DND-41 (cell line): ENCODE measurements around the gene B4GALT5.

Experiments used
- ATAC-seq: fragments of 200-7000 bp; cut with Tn5 transposase; 3 replicates; pipeline ENCODE4 v1.9.1; 2021; ENCODE audit warnings: low read depth; ENCODE audit not compliant: insufficient read depth
- DNase-seq: peaks from one replicate; pipeline ENCODE4 v3.0.0-alpha.2; 2020
- H2AFZ ChIP-seq: 2 replicates; pipeline ENCODE4 v1.6.0; 2012; ENCODE audit warnings: low read depth, low read length
- H3K27ac ChIP-seq: 2 replicates; pipeline ENCODE4 v1.5.1; 2012; ENCODE audit warnings: low read length, inconsistent platforms
- H3K27me3 ChIP-seq: fragments of 200-600 bp; sonication (generic); 2 replicates; pipeline ENCODE4 v1.6.0; 2012; ENCODE audit warnings: low read length, mild to moderate bottlenecking, inconsistent platforms; ENCODE audit not compliant: insufficient read depth, poor library complexity
- H3K36me3 ChIP-seq: 2 replicates; pipeline ENCODE4 v1.5.1; 2012; ENCODE audit warnings: low read length, inconsistent platforms; ENCODE audit not compliant: insufficient read depth
- H3K4me1 ChIP-seq: 2 replicates; pipeline ENCODE4 v1.5.1; 2012; ENCODE audit warnings: mild to moderate bottlenecking, low read length; ENCODE audit not compliant: insufficient read depth
- H3K4me2 ChIP-seq: 2 replicates; pipeline ENCODE4 v1.6.0; 2012; ENCODE audit warnings: mild to moderate bottlenecking, moderate library complexity, low read length, inconsistent platforms; ENCODE audit not compliant: insufficient read depth
- H3K4me3 ChIP-seq, 2 experiments: fragments of 200-600 bp in 1 of 2; shearing (Covaris generic) in 1 of 2; 2 replicates each; pipeline ENCODE4 v1.5.1; 2012 to 2016; ENCODE audit warnings: inconsistent platforms in 2 of 2, low read length in 2 of 2, mild to moderate bottlenecking in 2 of 2, low read depth in 1 of 2, moderate library complexity in 1 of 2
- H3K79me2 ChIP-seq: 2 replicates; pipeline ENCODE4 v1.6.0; 2012; ENCODE audit warnings: low read length, inconsistent platforms; ENCODE audit not compliant: insufficient read depth
- H3K9ac ChIP-seq: 2 replicates; pipeline ENCODE4 v1.6.0; 2012; ENCODE audit warnings: low read depth, mild to moderate bottlenecking, inconsistent platforms, low read length, moderate library complexity
- H3K9me3 ChIP-seq: 2 replicates; pipeline ENCODE4 v1.5.1; 2012; ENCODE audit warnings: low read length, moderate library complexity, mild to moderate bottlenecking, inconsistent platforms; ENCODE audit not compliant: insufficient read depth, severe bottlenecking
- H4K20me1 ChIP-seq: 2 replicates; pipeline ENCODE4 v1.6.0; 2012; ENCODE audit warnings: low read length; ENCODE audit not compliant: insufficient read depth
- CTCF ChIP-seq: IDR thresholded peaks from 2 replicates; pipeline ENCODE4 v1.5.1; 2012; ENCODE audit warnings: borderline replicate concordance, low read length, moderate library complexity, mild to moderate bottlenecking; ENCODE audit not compliant: poor library complexity, severe bottlenecking; ENCODE audit errors: extremely low read depth
- EZH2 ChIP-seq: IDR thresholded peaks from 3 replicates; pipeline ENCODE4 v1.6.1; 2012; ENCODE audit warnings: borderline replicate concordance, low read depth, mild to moderate bottlenecking, moderate library complexity, low read length, inconsistent platforms; ENCODE audit not compliant: severe bottlenecking

B4GALT5 gene

GRCh38 chr20:49685161-49685601, 28.5 kb downstream of the B4GALT5 start:
- peak; percentile 70 for ATAC-seq
- Histone ChIP-seq H3K4me1 (no peaks in the 10 kb centered on the region), H3K27ac (no peak overlapping the region)

GRCh38 chr20:49684335-49684997, 29.2 kb downstream of the B4GALT5 start:
- no peak overlapping the region for H3K27ac ChIP-seq
- H3K4me3 ChIP-seq: no peak overlapping the region
- no peaks in the 10 kb centered on the region for H3K27me3 ChIP-seq
- H3K4me2 ChIP-seq: no peak overlapping the region
- DNase-seq (no peak), ATAC-seq (no peak)
- H3K9me3 ChIP-seq: no peaks in the 10 kb centered on the region
- peaks cover 88% of the 10 kb centered on the region for H3K79me2 ChIP-seq
- peaks cover 60% of the 10 kb centered on the region for H4K20me1 ChIP-seq
- H3K9ac ChIP-seq: no peak overlapping the region
- H2AFZ ChIP-seq: no peak overlapping the region
- no peaks in the 10 kb centered on the region for H3K4me1 ChIP-seq
- H3K36me3 ChIP-seq: no peaks in the 10 kb centered on the region
- TF ChIP-seq EZH2: no peak
- no peak for TF ChIP-seq CTCF

More at GRCh38 chr20:49685161-49685601, 28.5 kb downstream of the B4GALT5 start:
- TF ChIP-seq EZH2: no peak
- TF ChIP-seq CTCF: no peak
- Histone ChIP-seq H3K36me3 (no peaks in the 10 kb centered on the region), H3K79me2 (peaks cover 89% of the 10 kb centered on the region), H2AFZ (no peak overlapping the region), H4K20me1 (peaks cover 67% of the 10 kb centered on the region), H3K27me3 (no peaks in the 10 kb centered on the region), H3K4me3 (no peak overlapping the region), H3K4me2 (no peak overlapping the region), H3K9ac (no peak overlapping the region), H3K9me3 (no peaks in the 10 kb centered on the region)
- DNase-seq: peak; percentile 11

- H3K4me3 ChIP-seq: no peak overlapping the region
- H3K4me1 ChIP-seq: no peaks in the 10 kb centered on the region
- H3K9ac ChIP-seq: no peak overlapping the region
- ATAC-seq (no peak), DNase-seq (no peak)
- no peak overlapping the region for H3K4me2 ChIP-seq
- no peaks in the 10 kb centered on the region for H3K9me3 ChIP-seq
- H3K79me2 ChIP-seq: peaks cover 85% of the 10 kb centered on the region
- H2AFZ ChIP-seq: no peak overlapping the region
- H3K27me3 ChIP-seq: no peaks in the 10 kb centered on the region
- no peak overlapping the region for H3K27ac ChIP-seq
- peaks cover 64% of the 10 kb centered on the region for H4K20me1 ChIP-seq
- H3K36me3 ChIP-seq: no peaks in the 10 kb centered on the region
- no peak for TF ChIP-seq EZH2
- TF ChIP-seq CTCF: no peak
These were observed 30.9 kb downstream of the B4GALT5 start for GRCh38 chr20:49682798-49683197.
